Activated naive CD4-positive, alpha-beta T cell treated with Interleukin-2 at 50 U/mL for 16 hours (primary cell): ENCODE results near the gene PLXNA2.
A peak's percentile ranks its signal among the peaks of the same experiment; 100 is the strongest.

Experiments used
- DNase-seq: peaks from one replicate; pipeline ENCODE4 v3.0.0-alpha.2; 2020

The PLXNA2 gene

GRCh38 chr1:208133355-208133754 is 110.8 kb downstream of the PLXNA2 start:
- no peak for DNase-seq

- DNase-seq, result peak; percentile 45
Observed at GRCh38 chr1:208132287-208132882, 111.8 kb downstream of the PLXNA2 start.

GRCh38 chr1:208131621-208132286 is 112.4 kb downstream of the PLXNA2 start:
- DNase-seq, result no peak

- no peak for DNase-seq
Observed at GRCh38 chr1:208129487-208129886, 114.7 kb downstream of the PLXNA2 start.

- no peak for DNase-seq
Observed at GRCh38 chr1:208129060-208129459, 115.1 kb downstream of the PLXNA2 start.

GRCh38 chr1:208127792-208128529 is 116.2 kb downstream of the PLXNA2 start:
- DNase-seq, result no peak

GRCh38 chr1:208127284-208127683 is 116.9 kb downstream of the PLXNA2 start:
- no peak for DNase-seq

- DNase-seq, result no peak
Observed at GRCh38 chr1:208126108-208126507, 118.1 kb downstream of the PLXNA2 start.

- DNase-seq, result no peak
Observed at GRCh38 chr1:208122612-208123358, 121.4 kb downstream of the PLXNA2 start.

GRCh38 chr1:208121813-208122364 is 122.3 kb downstream of the PLXNA2 start:
- no peak for DNase-seq

GRCh38 chr1:208120431-208120790 is 123.8 kb downstream of the PLXNA2 start:
- no peak for DNase-seq

- DNase-seq, result no peak
Observed at GRCh38 chr1:208118841-208119606, 125.2 kb downstream of the PLXNA2 start.

GRCh38 chr1:208118306-208118705 is 125.9 kb downstream of the PLXNA2 start:
- DNase-seq, result no peak

GRCh38 chr1:208117826-208118225 is 126.4 kb downstream of the PLXNA2 start:
- no peak for DNase-seq

GRCh38 chr1:208117409-208117808 is 126.8 kb downstream of the PLXNA2 start:
- no peak for DNase-seq

- no peak for DNase-seq
Observed at GRCh38 chr1:208115924-208116640, 128.1 kb downstream of the PLXNA2 start.

GRCh38 chr1:208113011-208113410 is 131.2 kb downstream of the PLXNA2 start:
- no peak for DNase-seq

- DNase-seq, result no peak
Observed at GRCh38 chr1:208112401-208112800, 131.8 kb downstream of the PLXNA2 start.

- no peak for DNase-seq
Observed at GRCh38 chr1:208111646-208112190, 132.5 kb downstream of the PLXNA2 start.

GRCh38 chr1:208110296-208110695 is 133.9 kb downstream of the PLXNA2 start:
- DNase-seq, result no peak

- DNase-seq, result no peak
Observed at GRCh38 chr1:208108646-208109330, 135.4 kb downstream of the PLXNA2 start.
